IPS-11a (cell line): ENCODE results near the gene ANXA3.
"Not testable (repeated sequence)": the region's sequence is repeated elsewhere in the genome, so short reads cannot be mapped to it uniquely, and the experiment has no call there.

Source experiments
- H3K4me3 ChIP-seq: one replicate; pipeline ENCODE4 v1.5.1; 2013; ENCODE audit warnings: low read depth, low read length, control low read depth

ANXA3 gene

GRCh38 chr4:78570117-78570516 lies 18.5 kb downstream of the ANXA3 start:
- H3K4me3 ChIP-seq, result no peak overlapping the region

GRCh38 chr4:78571804-78572203 lies 20.2 kb downstream of the ANXA3 start:
- no peak overlapping the region for H3K4me3 ChIP-seq

GRCh38 chr4:78578674-78579425 lies 27.3 kb downstream of the ANXA3 start:
- no peak overlapping the region for H3K4me3 ChIP-seq

DNA sequence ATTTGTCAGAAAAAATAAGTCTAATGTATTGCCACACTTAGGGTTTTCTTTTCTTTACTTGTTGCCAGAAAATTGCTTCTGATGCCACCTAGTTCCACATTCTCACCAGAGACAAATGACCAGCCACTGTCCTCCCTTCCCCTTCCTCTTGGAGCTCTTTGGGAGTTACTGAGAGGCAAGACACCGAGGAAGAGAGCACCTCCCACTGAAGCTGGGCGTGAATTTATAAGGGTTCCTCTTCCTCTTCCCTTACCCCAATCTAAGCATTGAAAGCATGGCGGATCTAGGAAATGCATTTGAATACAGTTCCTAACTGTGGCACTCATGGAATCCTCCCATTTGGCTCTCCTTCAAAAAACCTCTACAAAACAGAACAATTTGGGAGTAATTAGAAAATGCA lies 30.0 kb downstream of the ANXA3 start:
- H3K4me3 ChIP-seq, result no peak overlapping the region

GRCh38 chr4:78584863-78585547 lies 33.4 kb downstream of the ANXA3 start:
- H3K4me3 ChIP-seq, result no peak overlapping the region

DNA sequence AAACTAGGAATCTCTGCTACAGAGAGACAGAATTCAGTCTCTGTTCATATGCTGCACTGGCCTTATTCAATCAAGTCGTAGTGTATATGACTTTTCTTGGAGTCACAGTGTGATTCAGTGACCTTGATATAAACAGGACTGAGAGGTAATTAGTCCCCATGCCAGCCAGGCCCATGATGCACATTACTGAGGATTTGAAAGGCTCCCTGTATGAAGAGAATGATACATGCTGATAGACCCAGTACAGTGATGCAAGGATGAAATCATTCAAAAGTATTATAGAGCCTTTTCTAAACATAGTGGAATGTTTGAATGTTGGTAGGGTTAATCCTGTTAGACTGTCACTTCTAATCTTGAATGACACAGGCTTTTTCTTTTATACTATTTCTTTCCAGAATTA lies 34.1 kb downstream of the ANXA3 start:
- H3K4me3 ChIP-seq, result no peak overlapping the region

GRCh38 chr4:78588894-78589545 lies 37.5 kb downstream of the ANXA3 start:
- H3K4me3 ChIP-seq, result no peak overlapping the region

GRCh38 chr4:78591404-78591803 lies 39.8 kb downstream of the ANXA3 start:
- no peak overlapping the region for H3K4me3 ChIP-seq

DNA sequence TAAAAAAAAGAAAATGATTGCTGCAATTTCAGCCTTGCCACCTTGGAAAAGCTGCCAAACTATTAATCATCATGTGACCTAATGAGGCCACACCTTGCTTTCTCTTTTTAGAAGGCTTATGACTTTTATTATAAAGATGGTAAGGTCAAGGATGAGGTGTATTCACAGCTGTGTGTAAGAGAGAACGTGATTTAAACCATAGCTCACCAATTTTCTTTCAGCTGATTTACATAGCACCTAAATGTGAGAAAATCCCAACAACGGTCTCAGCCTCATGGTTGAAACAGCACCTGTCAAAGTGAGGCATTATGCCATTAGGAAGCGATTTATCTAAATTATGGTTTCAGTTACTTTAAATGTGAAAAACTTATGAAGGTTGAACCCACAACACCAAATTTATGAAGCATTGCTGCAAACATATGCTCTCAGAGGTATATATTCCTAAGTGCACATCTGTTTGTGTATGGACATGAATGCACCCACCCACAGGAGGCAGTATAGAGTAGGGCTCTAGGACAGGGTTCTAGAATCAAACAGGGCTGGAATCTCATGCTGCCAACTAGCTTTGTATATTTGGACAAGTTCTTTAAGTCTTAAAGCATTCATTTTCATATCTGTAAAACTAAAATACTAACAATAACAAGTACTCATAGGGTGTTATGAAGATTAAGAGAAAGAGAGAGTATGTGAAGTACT lies 40.7 kb downstream of the ANXA3 start:
- no peak overlapping the region for H3K4me3 ChIP-seq

DNA sequence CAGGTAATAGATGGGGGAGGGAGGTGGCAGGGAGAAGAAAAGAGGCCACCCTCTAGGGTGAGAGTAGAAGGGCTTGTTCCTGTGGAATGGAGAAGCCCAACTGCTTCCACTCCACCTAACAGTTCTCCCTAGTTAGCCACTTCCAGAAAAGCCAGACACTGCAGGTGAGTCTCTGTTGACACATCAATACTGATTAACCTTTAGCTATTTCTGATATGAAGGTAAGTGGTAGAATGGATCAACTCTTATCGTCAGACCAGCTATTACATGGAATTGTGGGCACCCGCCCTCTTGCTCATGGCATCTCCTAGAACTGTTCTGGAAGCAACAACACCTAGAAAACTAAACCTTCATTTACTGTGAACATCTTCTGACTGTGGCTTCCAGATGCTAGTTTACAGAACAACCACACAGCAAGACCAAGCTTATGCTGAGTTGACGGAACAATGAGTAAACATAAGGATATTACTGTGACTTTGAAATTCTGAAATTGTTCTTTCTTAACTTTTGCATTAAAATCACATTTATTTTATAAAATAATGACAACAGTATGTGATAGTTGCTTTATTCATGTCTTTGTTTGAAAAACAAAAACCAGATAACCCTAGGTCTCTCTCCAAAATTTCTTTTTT lies 44.7 kb downstream of the ANXA3 start:
- no peak overlapping the region for H3K4me3 ChIP-seq

DNA sequence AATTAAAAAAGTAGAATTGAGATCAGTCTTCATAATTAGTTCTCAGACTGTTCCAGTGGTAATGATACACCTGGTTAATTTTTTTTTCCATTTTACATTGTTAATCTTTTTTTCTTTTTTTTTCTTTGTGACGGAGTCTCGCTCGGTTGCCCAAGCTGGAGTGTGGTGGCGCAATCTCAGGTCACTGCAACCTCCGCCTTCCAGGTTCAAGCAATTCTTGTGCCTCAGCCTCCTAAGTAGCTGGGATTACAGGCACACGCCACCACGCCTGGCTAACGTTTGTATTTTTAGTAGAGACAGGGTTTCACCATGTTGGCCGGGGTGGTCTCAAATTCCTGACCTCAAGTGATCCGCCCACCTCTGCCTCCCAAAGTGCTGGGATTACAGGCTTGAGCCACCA lies 46.9 kb downstream of the ANXA3 start:
- not testable (repeated sequence) for H3K4me3 ChIP-seq

- no peak overlapping the region for H3K4me3 ChIP-seq
Measured at GRCh38 chr4:78599147-78599546, 47.6 kb downstream of the ANXA3 start.

DNA sequence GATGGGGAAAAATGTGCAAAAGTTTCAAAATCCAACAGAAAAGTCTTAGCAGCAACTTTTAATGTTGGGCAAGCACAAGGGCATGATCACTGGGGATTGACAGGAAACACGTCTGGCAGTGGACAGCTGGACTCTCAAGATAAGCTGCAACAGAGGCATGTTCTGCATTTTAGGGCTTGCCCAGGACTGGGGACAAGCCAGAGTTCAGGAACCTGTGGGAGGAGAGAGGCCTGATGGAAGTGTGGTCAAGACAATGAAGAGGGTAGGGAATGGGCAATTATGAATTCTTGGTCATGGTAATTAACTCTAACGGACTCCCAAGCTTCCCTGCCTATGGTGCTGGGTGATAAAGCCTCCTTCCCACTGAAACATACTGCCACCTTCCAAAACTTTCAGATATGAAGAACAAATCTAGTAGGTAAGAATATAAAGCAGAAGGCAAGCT lies 48.4 kb downstream of the ANXA3 start:
- H3K4me3 ChIP-seq, result no peak overlapping the region

DNA sequence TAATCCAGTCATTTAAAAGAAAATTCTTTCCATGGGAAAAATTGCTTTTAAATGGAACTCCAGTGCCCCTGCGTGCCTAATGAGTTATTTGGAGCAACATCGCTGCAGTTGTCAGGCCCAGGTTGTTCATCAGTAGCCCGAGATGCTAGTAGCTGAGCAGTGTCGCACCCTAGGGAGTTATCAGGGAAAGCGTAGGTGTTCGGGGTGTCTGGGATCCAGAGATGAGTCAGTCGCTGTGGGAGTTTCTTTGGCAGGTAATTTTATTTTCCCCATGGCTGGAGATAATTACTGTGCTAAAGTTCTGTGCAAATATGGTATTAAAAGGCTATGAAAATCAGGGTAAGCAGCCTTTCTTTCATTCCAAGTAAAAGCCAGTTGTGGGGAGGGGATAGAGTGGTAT lies 49.4 kb downstream of the ANXA3 start:
- H3K4me3 ChIP-seq, result no peak overlapping the region

GRCh38 chr4:78602334-78602733 lies 50.8 kb downstream of the ANXA3 start:
- H3K4me3 ChIP-seq, result no peak overlapping the region

- H3K4me3 ChIP-seq, result no peak overlapping the region
Measured at GRCh38 chr4:78603384-78603783, 51.8 kb downstream of the ANXA3 start.

GRCh38 chr4:78604988-78605387 lies 53.4 kb downstream of the ANXA3 start:
- no peak overlapping the region for H3K4me3 ChIP-seq

GRCh38 chr4:78606035-78606434 lies 54.5 kb downstream of the ANXA3 start:
- no peak overlapping the region for H3K4me3 ChIP-seq

DNA sequence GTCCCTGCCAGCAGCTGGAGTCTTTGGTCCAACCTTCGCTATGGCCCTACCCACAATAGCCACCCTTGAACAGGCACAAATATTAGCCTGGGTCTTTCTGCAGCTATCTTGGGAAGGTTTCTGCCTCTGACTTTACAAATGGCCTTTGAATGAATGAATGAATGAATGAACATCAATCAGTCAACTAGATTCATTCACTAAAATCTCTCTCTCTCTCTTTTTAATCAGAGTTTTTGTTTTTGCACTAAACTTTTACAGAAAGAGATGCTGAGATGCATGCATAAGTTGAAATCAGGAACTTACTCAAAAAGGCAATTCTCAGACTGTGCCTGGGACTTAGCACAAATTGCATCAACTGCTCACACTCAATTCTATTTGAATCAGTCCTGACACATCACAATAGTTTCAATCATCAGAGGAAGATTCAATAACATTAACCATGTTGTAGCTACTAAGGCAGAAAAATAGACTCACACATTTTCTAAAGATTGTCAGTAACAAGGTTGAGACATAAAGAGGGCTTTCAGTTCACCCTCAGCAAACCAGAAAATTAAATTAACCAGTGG lies 55.0 kb downstream of the ANXA3 start:
- no peak overlapping the region for H3K4me3 ChIP-seq

DNA sequence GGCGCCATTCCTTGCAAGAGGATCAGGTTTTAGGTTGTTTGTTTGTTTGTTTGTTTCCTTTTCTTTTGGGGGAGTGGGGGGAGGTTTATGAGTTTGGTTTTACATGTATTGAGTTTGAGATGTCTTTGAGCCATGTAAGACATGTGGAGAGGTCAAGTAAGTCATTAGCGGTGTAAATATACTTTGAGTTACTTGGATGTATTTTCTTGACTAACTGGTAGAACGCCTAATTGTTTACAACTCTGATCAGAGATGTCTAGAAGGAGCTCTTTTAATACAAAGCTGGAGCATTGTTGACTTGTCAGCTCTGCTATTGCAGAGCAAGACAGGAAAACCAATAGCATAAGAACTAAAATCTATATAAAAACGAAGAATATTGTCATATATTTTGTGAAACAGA lies 57.1 kb downstream of the ANXA3 start:
- no peak overlapping the region for H3K4me3 ChIP-seq

DNA sequence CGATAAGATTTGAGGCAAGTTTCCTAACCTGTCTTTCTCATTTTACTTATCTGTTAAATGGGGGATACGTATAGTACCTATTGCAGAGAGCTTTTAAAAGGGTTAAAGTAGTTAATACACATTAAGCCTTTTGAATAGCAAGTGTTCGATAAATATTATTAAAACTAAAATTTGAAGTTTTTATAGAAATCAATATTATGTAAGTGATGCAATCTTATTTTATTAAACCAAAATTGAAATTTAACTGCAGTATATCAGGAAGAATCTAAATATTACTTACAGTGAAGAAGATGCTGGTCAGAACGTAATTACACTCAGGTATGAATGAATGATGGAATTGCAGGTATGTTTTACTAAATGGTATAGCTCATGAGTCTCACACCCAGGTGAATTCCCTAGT lies 58.0 kb downstream of the ANXA3 start:
- no peak overlapping the region for H3K4me3 ChIP-seq
